ENCODE data around the gene OR1E1. TPM values are rescaled to one million over a fixed set of nuclear protein-coding genes. Genes with fewer than 3 reads are reported as not detected.

OR1E1 gene
- total and polyA plus RNA-seq, 4 donors = not detected

Small RNAs within 50 kb of the gene (small RNA-seq; reads per million reads assigned to genes)
- gene OR1AC1P (ENCODE audit: low replicate concordance) = not detected

Other genes starting within 250 kb of the OR1E1 start
- not detected for gene OR1A2, start 200.9 kb downstream of the OR1E1 start, total RNA-seq
- gene OR1A2, start 200.9 kb downstream of the OR1E1 start, polyA plus RNA-seq (ENCODE audit: insufficient read length in 2 of 2) = not detected
- not detected for gene OR1A1, start 190.7 kb downstream of the OR1E1 start, total RNA-seq
- gene OR1A1, start 190.7 kb downstream of the OR1E1 start, polyA plus RNA-seq (ENCODE audit: insufficient read length in 2 of 2) = under 1 TPM in 1 of 2 donors, not detected in 1; 0.14 TPM
- under 1 TPM; 0.22 to 0.40 TPM for gene OR3A1, start 100.0 kb downstream of the OR1E1 start, total RNA-seq
- under 1 TPM; 0.29 to 0.36 TPM for gene OR3A1, start 100.0 kb downstream of the OR1E1 start, polyA plus RNA-seq (ENCODE audit: insufficient read length in 2 of 2)
- gene OR3A2, start 12.1 kb downstream of the OR1E1 start, total RNA-seq = 1 to 10 TPM in 1 of 2 donors, under 1 TPM in 1; 0.66 to 1.9 TPM
- gene OR3A2, start 12.1 kb downstream of the OR1E1 start, polyA plus RNA-seq (ENCODE audit: insufficient read length in 2 of 2) = 1 to 10 TPM; 1.3 to 1.4 TPM
- gene OR3A3, start 13.0 kb upstream of the OR1E1 start, total RNA-seq = not detected
- gene OR3A3, start 13.0 kb upstream of the OR1E1 start, polyA plus RNA-seq (ENCODE audit: insufficient read length in 2 of 2) = under 1 TPM in 1 of 2 donors, not detected in 1; 0.39 TPM
- gene OR1E2, start 35.4 kb upstream of the OR1E1 start, total RNA-seq = not detected
- gene OR1E2, start 35.4 kb upstream of the OR1E1 start, polyA plus RNA-seq (ENCODE audit: insufficient read length in 2 of 2) = under 1 TPM in 1 of 2 donors, not detected in 1; 0.23 TPM
- gene SPATA22, start 73.4 kb upstream of the OR1E1 start, total RNA-seq = 1 to 10 TPM in 1 of 2 donors, under 1 TPM in 1; 0.44 to 1.2 TPM
- under 1 TPM; 0.63 to 0.99 TPM for gene SPATA22, start 73.4 kb upstream of the OR1E1 start, polyA plus RNA-seq (ENCODE audit: insufficient read length in 2 of 2)
- gene ASPA, start 77.6 kb upstream of the OR1E1 start, total RNA-seq = 10 to 100 TPM; 18.2 to 27.2 TPM
- gene ASPA, start 77.6 kb upstream of the OR1E1 start, polyA plus RNA-seq (ENCODE audit: insufficient read length in 2 of 2) = 1 to 10 TPM; 1.9 to 6.9 TPM
- gene TRPV3, start 159.4 kb upstream of the OR1E1 start, total RNA-seq = 1 to 10 TPM; 2.2 to 5.4 TPM
- 1 to 10 TPM; 2.8 to 4.7 TPM for gene TRPV3, start 159.4 kb upstream of the OR1E1 start, polyA plus RNA-seq (ENCODE audit: insufficient read length in 2 of 2)
- 10 to 100 TPM in 1 of 2 donors, 1 to 10 TPM in 1; 6.0 to 29.3 TPM for gene TRPV1, start 211.0 kb upstream of the OR1E1 start, total RNA-seq
- gene TRPV1, start 211.0 kb upstream of the OR1E1 start, polyA plus RNA-seq (ENCODE audit: insufficient read length in 2 of 2) = 10 to 100 TPM in 1 of 2 donors, 1 to 10 TPM in 1; 7.9 to 12.6 TPM
- gene SHPK, start 237.8 kb upstream of the OR1E1 start, total RNA-seq = 10 to 100 TPM in 1 of 2 donors, 1 to 10 TPM in 1; 9.6 to 16.2 TPM
- gene SHPK, start 237.8 kb upstream of the OR1E1 start, polyA plus RNA-seq (ENCODE audit: insufficient read length in 2 of 2) = 10 to 100 TPM; 13.1 to 14.9 TPM
- 10 to 100 TPM; 13.6 to 15.2 TPM for gene CTNS, start 238.3 kb upstream of the OR1E1 start, total RNA-seq
- 10 to 100 TPM; 16.6 to 17.8 TPM for gene CTNS, start 238.3 kb upstream of the OR1E1 start, polyA plus RNA-seq (ENCODE audit: insufficient read length in 2 of 2)